Measurements from ENCODE around the gene PEX10. TPM values are rescaled to one million over a fixed set of nuclear protein-coding genes. Genes with fewer than 3 reads are reported as not detected.

Gene PEX10
- 24.5 and 32.2 TPM in 2 replicates for total RNA-seq (ENCODE audit: low replicate concordance)

DNA sequence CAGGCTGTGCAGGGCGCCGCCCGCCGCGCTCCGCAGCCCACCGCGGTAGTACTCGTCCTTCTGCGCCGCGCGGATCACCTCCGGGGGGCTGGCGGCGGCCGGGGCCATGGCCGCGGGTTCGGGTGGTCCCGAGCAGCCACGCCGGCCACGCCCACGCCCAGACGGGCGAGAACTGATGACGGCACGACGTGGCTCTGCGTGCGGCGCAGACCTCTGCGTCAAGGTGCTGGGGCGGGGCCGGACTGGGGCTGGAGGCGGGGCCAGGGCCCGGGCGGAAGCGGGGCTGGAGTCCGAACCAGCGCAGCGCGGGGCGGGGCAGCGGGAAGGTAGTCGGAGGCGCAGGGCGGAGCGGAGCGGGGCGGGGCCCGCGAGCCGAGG, at the start of gene PEX10:
PEX10 (minus strand) TSS at position 170 of the 378 bp plus-strand sequence; CDS start at position 108, 62 bp downstream.

DNA sequence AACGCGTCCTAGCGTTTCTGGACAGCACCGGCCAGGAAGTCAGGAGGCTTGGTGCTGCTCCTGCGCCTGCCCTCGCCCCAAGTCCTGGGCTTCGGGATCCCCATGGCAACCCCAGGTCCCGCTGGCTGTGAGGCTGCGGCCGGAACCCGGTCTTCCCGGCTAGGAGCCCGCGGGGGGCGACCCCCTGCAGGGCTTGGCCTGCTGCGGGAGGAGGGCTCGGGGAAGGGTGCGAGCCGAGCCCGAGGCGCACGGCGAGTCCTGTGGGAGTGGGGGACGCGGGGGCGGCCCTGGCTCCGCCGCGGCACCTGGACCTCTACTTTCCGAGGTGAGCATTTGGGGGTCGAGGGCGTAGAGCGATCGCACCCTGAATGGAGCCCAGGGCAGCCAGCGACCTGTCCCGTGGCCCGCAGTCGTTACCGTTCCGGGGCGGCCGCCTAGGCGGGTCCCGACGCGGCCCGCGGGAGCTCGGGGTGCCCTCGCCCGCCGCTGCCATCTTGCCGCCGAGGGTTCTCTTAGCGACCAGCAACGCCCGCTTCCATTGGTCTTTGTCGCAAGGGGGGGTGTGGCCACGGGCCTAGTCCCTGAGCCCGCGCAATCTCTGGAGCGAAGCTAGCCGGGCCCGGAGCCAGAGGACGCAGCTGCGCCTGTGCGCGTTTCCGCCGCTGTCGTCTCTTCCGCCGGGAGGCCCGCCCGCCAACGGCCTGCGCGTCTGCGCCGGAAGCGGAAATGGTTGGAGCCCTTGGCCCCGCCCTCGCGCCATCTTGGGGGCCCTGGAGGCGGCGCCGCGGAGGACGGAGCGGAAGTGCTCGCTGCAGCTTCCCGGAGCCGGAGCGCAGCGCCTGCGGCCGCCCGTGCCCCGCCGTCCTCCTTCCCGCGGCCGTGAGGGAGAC, 21.1 kb downstream of the PEX10 start, which contains the start of the genes MORN1 and RER1:
MORN1 (minus strand) TSS at position 514 of the 890 bp plus-strand sequence; CDS start at position 493, 21 bp downstream.
RER1 (plus strand) TSS at position 801 of the 890 bp plus-strand sequence. CDS start 3,950 bp downstream, outside the sequence.

Other genes with a start within 250 kb of the PEX10 start
- gene FAAP20, start 217.8 kb downstream of the PEX10 start, total RNA-seq (ENCODE audit: low replicate concordance) = 5.4 and 20.1 TPM in 2 replicates
- 6.8 and 22.7 TPM in 2 replicates for gene SKI, start 184.2 kb downstream of the PEX10 start, total RNA-seq (ENCODE audit: low replicate concordance)
- gene MORN1, start 21.0 kb downstream of the PEX10 start, total RNA-seq (ENCODE audit: low replicate concordance) = 7.5 and 15.1 TPM in 2 replicates
- gene RER1, start 20.7 kb downstream of the PEX10 start, total RNA-seq (ENCODE audit: low replicate concordance) = 80.2 and 128 TPM in 2 replicates
- 0.08 TPM in 1 of 2 replicates, not detected in the other for gene PLCH2, start 63.7 kb upstream of the PEX10 start, total RNA-seq (ENCODE audit: low replicate concordance)
- 12.5 and 16.0 TPM in 2 replicates for gene PANK4, start 114.0 kb upstream of the PEX10 start, total RNA-seq (ENCODE audit: low replicate concordance)
- gene HES5, start 117.7 kb upstream of the PEX10 start, total RNA-seq (ENCODE audit: low replicate concordance) = not detected in 2 replicates
- 8.2 and 41.7 TPM in 2 replicates for gene TNFRSF14, start 143.8 kb upstream of the PEX10 start, total RNA-seq (ENCODE audit: low replicate concordance)
- gene PRXL2B, start 174.2 kb upstream of the PEX10 start, total RNA-seq (ENCODE audit: low replicate concordance) = 4.9 and 6.6 TPM in 2 replicates
- 0.60 TPM in 1 of 2 replicates, not detected in the other for gene MMEL1, start 220.5 kb upstream of the PEX10 start, total RNA-seq (ENCODE audit: low replicate concordance)